PC-3 (cell line): Measurements from ENCODE around the gene GLI3.

ENCODE experiments used
- CTCF ChIP-seq: fragments of 300-600 bp; sonication (generic); conservative IDR thresholded peaks from 2 replicates; pipeline ENCODE4 v1.5.1; 2017; ENCODE audit warnings: antibody characterized with exemption, low read depth, mild to moderate bottlenecking, low read length
- EZH2 ChIP-seq: fragments of 300-600 bp; sonication (generic); IDR thresholded peaks from one replicate; pipeline ENCODE4 v1.6.1; 2017; ENCODE audit warnings: antibody characterized with exemption, mild to moderate bottlenecking, low read length; ENCODE audit not compliant: unreplicated experiment
- EZH2phosphoT487 ChIP-seq: fragments of 300-600 bp; sonication (generic); IDR thresholded peaks from 2 replicates; pipeline ENCODE4 v1.6.1; 2018; ENCODE audit warnings: mild to moderate bottlenecking, antibody characterized with exemption, low read length, borderline replicate concordance

DNA sequence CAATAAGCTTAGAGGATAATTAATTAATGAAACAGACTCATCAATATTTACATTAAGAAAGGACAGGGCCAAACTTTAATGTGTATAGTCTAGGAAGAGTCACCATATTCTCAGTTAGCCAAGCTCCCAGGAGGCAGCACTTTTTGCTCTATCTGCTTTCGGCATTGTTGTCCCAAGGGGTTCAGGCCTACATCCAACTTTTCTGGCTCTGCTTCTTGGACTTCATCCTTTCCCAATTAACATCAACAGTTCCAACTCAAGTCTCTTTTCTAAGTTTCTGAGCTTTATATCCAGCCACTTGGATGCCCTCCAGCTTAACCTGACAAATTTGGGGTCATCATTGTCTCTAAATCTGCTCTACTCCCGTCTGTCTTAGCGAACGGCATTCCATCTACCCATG is 42.8 kb downstream of the GLI3 start:
- TF ChIP-seq CTCF (no peak), EZH2 (no peak), EZH2phosphoT487 (no peak)
